NK-92 (cell line): Measurements from ENCODE around the gene SLC16A11.

Experiments
- DNase-seq: peaks from one replicate; lab custom pipeline; 2025; ENCODE audit not compliant: unreplicated experiment; lab: John Stamatoyannopoulos, UW

The SLC16A11 gene

GRCh38 chr17:7026471-7027115, 17.3 kb downstream of the SLC16A11 start:
- DNase-seq, result no peak

GRCh38 chr17:7025245-7025644, 18.6 kb downstream of the SLC16A11 start:
- DNase-seq, result no peak

GRCh38 chr17:7024402-7024785, 19.5 kb downstream of the SLC16A11 start:
- DNase-seq, result no peak

GRCh38 chr17:7023576-7024401, 20.1 kb downstream of the SLC16A11 start:
- DNase-seq, result peak; percentile 57

GRCh38 chr17:7022781-7023571, 20.9 kb downstream of the SLC16A11 start, which contains the start of gene BCL6B:
BCL6B (plus strand) TSS chr17:7023050; CDS start chr17:7023672, 622 bp downstream.
- no peak for DNase-seq

GRCh38 chr17:7021993-7022778, 21.7 kb downstream of the SLC16A11 start:
- DNase-seq, result no peak

GRCh38 chr17:7020894-7021664, 22.8 kb downstream of the SLC16A11 start:
- no peak for DNase-seq

- no peak for DNase-seq
These were observed 23.9 kb downstream of the SLC16A11 start for GRCh38 chr17:7019839-7020519.

GRCh38 chr17:7019367-7019766, 24.5 kb downstream of the SLC16A11 start:
- no peak for DNase-seq

GRCh38 chr17:7018331-7018964, 25.4 kb downstream of the SLC16A11 start:
- no peak for DNase-seq

- DNase-seq, result no peak
These were observed 26.1 kb downstream of the SLC16A11 start for GRCh38 chr17:7017827-7018200.

- DNase-seq, result no peak
These were observed 26.7 kb downstream of the SLC16A11 start for GRCh38 chr17:7016886-7017826.

GRCh38 chr17:7016418-7016817, 27.5 kb downstream of the SLC16A11 start:
- no peak for DNase-seq

GRCh38 chr17:7014995-7015958, 28.6 kb downstream of the SLC16A11 start:
- peak; percentile 10 for DNase-seq

- peak; percentile 79 for DNase-seq
These were observed 29.5 kb downstream of the SLC16A11 start for GRCh38 chr17:7014261-7014994.

- no peak for DNase-seq
These were observed 32.0 kb downstream of the SLC16A11 start for GRCh38 chr17:7011942-7012254.
